Spleen (tissue), 11 donors: ENCODE results near the gene GSTP1. TPM values are rescaled to one million over a fixed set of nuclear protein-coding genes. Genes with fewer than 3 reads are reported as not detected.
"Not testable (repeated sequence)": the region's sequence is repeated elsewhere in the genome, so short reads cannot be mapped to it uniquely, and the experiment has no call there.

Experiments
- DNase-seq: peaks from one replicate; pipeline ENCODE4 v3.0.0-alpha.2; 2020
- H3K27ac ChIP-seq, 8 donors: fragments of 200-600 bp; sonication (generic) in 7 of 8; 1 replicate in 4 of 8; 2 replicates in 4 of 8; pipeline versions ENCODE4 v1.5.0 to v1.8.0; 2016 to 2021; ENCODE audit warnings: inconsistent platforms in 4 of 8, mild to moderate bottlenecking in 4 of 8, moderate library complexity in 1 of 8
- H3K27me3 ChIP-seq, 7 donors: fragments of 200-600 bp; sonication (generic) in 6 of 7; replicated peaks in 1 of 7; 1 replicate in 4 of 7; 2 replicates in 3 of 7; pipeline versions ENCODE4 v1.5.0 to v1.8.0; 2016 to 2021; ENCODE audit warnings: inconsistent platforms in 3 of 7, mild to moderate bottlenecking in 1 of 7
- H3K36me3 ChIP-seq, 6 donors: fragments of 200-600 bp; sonication (generic) in 5 of 6; 1 replicate in 4 of 6; 2 replicates in 2 of 6; pipeline versions ENCODE4 v1.5.0 to v1.8.0; 2016 to 2021; ENCODE audit warnings: inconsistent platforms in 2 of 6
- H3K4me1 ChIP-seq, 6 donors: fragments of 200-600 bp; sonication (generic) in 5 of 6; 1 replicate in 3 of 6; 2 replicates in 3 of 6; pipeline versions ENCODE4 v1.5.0 to v1.8.0; 2016 to 2021; ENCODE audit warnings: inconsistent platforms in 3 of 6
- H3K4me3 ChIP-seq, 8 donors: fragments of 200-600 bp; sonication (generic) in 7 of 8; 1 replicate in 4 of 8; 2 replicates in 4 of 8; pipeline versions ENCODE4 v1.5.0 to v1.8.0; 2016 to 2021; ENCODE audit warnings: inconsistent platforms in 4 of 8, mild to moderate bottlenecking in 4 of 8, moderate library complexity in 2 of 8
- H3K9me3 ChIP-seq, 8 donors: fragments of 200-600 bp; sonication (generic) in 7 of 8; 1 replicate in 4 of 8; 2 replicates in 4 of 8; pipeline versions ENCODE4 v1.5.0 to v1.8.0; 2016 to 2021; ENCODE audit warnings: inconsistent platforms in 4 of 8
- POLR2A ChIP-seq, 3 donors: fragments of 450-650 bp; IDR thresholded peaks; one replicate each; pipeline ENCODE4 v1.5.1; 2017; ENCODE audit warnings: antibody characterized with exemption in 3 of 3, mild to moderate bottlenecking in 1 of 3
- POLR2AphosphoS5 ChIP-seq, 3 donors: sonication (generic); formaldehyde crosslinking; IDR thresholded peaks; one replicate each; pipeline ENCODE4 v1.5.1; 2017; ENCODE audit warnings: antibody characterized with exemption in 3 of 3
- WGBS, 5 donors: extraction: QIAGEN DNeasy Blood & Tissue Kit in 3 of 5; methylation state at CpG; one replicate each; pipeline versions ENCODE4 v1.1.5 to v1.1.7; 2013 to 2018; 5-methylcytosine and 5-hydroxymethylcytosine counted together
- intact Hi-C: fragments of 100-400 bp; cut with DNase I; formaldehyde crosslinking; loops from one replicate; pipeline ENCODE4 v1.15.0; 2023; ENCODE audit warnings: low total_unique reads
- polyA plus RNA-seq, 3 donors: library from polyadenylated mRNA; stranded (reverse); fragments of 200-250 nt; gene quantifications; one replicate each; pipeline ENCODE4 v1.2.1, GENCODE V29; 2013
- total RNA-seq, 7 donors: library from RNA; depleted of rRNA in 3 of 7; stranded (reverse); fragments of >200 nt in 3 of 7; fragmentation: NEBNext Ultra II Directional in 4 of 7; extraction: Animal tissue kit (Norgen Biotek cat#: 25700) in 4 of 7; gene quantifications; one replicate each; pipeline versions ENCODE4 v1.1.0 to v1.2.1, GENCODE V29; 2016 to 2021
- TF ChIP-seq, protein P1 (sequence below), 11 experiments: fragments of 200-600 bp in 7 of 11; fragments of 450-650 bp in 4 of 11; sonication (generic) in 4 of 11; IDR thresholded peaks in 8 of 11; conservative IDR thresholded peaks in 3 of 11; 1 replicate in 7 of 11; 2 replicates in 4 of 11; pipeline versions ENCODE4 v1.4.0 to v1.8.0; 2016 to 2021; ENCODE audit warnings: antibody characterized with exemption in 11 of 11, inconsistent platforms in 4 of 11, mild to moderate bottlenecking in 1 of 11
- donor health status: healthy with polysubstance abuse.
- donor health status: DM: no; HTN: no; CAD: no; lungs with moderate emphysema.
- donor health status: DM: no; HTN: no; CAD: no.
- donor health status: Bipolar disorder and iron deficiency.
- donor health status: healthy.
- donor health status: DM: no; HTN: no; CAD: no.
- donor health status: DM: yes; HTN: yes; CAD: no.

Gene GSTP1
- total and polyA plus RNA-seq, 10 donors = 211 to 399 (median 296) TPM

DNA sequence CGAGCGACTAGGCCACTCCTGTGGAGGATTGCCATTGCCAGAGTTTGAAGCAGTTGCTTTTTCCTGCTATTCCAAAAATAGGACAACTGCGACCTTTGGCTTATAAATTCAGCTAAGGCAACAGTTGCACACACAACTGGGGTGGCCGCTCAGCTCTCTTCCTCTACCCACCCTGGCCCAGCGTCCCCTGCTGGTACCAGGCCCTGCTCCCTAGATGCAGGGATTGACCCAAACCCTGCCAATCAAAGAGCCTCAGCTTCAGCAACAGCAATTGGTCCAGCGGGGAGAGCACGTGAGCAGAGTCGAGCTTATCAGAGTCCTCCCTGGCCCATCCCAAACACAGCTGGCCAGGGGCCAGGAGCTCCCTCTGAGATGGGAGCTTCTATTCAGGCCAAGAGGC is 38.3 kb upstream of the GSTP1 start:
- intact Hi-C loops = no loop called here
- WGBS, 5 donors = 57 to 77% (median 70%) methylated on average over 6 to 8 of the region's 8 CpGs
- Histone ChIP-seq H3K9me3 (peaks cover 0 to under 1% (median 0%) of the 10 kb centered on the region in 8 donors), H3K36me3 (no peaks in the 10 kb centered on the region), H3K27ac (peak overlapping the region in 1 of 8 donors; percentile 26), H3K4me1 (peaks cover 0 to 13% (median 4%) of the 10 kb centered on the region in 6 donors), H3K4me3 (no peak overlapping the region), H3K27me3 (peaks cover 0 to 3% (median 0%) of the 10 kb centered on the region in 7 donors)
- no peak for DNase-seq
- TF ChIP-seq POLR2A (IDR thresholded peaks at IDR 0.05) (no peak), POLR2AphosphoS5 (IDR thresholded peaks at IDR 0.05) (no peak)
- TF ChIP-seq, protein P1, sequence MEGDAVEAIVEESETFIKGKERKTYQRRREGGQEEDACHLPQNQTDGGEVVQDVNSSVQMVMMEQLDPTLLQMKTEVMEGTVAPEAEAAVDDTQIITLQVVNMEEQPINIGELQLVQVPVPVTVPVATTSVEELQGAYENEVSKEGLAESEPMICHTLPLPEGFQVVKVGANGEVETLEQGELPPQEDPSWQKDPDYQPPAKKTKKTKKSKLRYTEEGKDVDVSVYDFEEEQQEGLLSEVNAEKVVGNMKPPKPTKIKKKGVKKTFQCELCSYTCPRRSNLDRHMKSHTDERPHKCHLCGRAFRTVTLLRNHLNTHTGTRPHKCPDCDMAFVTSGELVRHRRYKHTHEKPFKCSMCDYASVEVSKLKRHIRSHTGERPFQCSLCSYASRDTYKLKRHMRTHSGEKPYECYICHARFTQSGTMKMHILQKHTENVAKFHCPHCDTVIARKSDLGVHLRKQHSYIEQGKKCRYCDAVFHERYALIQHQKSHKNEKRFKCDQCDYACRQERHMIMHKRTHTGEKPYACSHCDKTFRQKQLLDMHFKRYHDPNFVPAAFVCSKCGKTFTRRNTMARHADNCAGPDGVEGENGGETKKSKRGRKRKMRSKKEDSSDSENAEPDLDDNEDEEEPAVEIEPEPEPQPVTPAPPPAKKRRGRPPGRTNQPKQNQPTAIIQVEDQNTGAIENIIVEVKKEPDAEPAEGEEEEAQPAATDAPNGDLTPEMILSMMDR (IDR thresholded peaks at IDR 0.05 in 8 of 11, conservative IDR thresholded peaks at IDR 0.05 in 3 of 11) = no peak

DNA sequence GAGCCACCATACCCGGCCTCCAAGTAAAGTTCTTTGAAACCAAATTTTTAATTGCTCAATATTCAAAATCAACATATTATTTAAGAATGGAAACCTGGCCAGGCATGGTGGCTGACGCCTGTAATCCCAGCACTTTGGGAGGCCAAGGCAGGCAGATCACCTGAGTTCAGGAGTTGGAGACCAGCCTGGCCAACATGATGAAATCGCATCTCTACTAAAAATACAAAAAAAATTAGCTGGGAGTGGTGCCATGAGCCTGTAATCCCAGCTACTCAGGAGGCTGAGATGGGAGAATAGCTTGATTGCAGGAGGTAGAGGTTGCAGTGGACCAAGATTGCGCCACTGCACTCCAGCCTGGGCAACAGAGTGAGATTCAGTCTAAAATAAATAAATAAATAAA is 35.5 kb upstream of the GSTP1 start:
- H3K4me3 ChIP-seq, H3K27me3 ChIP-seq, H3K36me3 ChIP-seq, H3K27ac ChIP-seq, intact Hi-C loops, DNase-seq: not testable (repeated sequence)
- peaks cover 0 to 13% (median 4%) of the 10 kb centered on the region in 6 donors for H3K4me1 ChIP-seq
- 84 to 93% (median 89%) methylated on average over 4 of the region's 4 CpGs for WGBS, 5 donors
- peaks cover 0 to 20% (median 12%) of the 10 kb centered on the region in 8 donors for H3K9me3 ChIP-seq

DNA sequence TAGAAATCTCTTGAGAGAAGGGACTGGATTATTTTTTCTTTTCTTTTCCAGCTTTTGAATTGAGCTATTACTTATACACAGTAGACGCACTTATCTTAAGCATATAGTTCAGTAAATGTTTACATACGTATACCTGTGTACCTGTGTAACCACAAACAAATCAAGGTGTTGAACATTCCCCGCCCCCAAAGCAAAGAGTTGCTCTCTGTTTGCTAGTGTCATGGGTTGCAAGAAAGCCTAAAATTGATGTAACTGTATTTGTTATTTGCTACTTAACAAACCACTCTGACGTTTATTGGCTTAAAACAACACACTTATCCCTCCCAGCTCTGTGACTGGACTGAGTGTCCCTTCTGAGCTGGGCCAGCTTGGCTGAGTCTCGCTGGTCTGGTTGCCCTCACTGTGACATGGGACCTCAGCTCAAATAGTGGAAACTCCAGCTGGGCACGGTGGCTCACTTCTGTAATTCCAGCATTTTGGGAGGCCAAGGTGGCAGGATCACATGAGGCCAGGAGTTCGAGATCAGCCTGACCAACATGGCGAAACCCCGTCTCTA is 35.0 kb upstream of the GSTP1 start:
- TF ChIP-seq POLR2A (IDR thresholded peaks at IDR 0.05) = no peak
- TF ChIP-seq, protein P1 (IDR thresholded peaks at IDR 0.05 in 8 of 11, conservative IDR thresholded peaks at IDR 0.05 in 3 of 11) = no peak
- no peak for TF ChIP-seq POLR2AphosphoS5 (IDR thresholded peaks at IDR 0.05)
- Histone ChIP-seq H3K27me3 (peaks cover 0 to 3% (median 0%) of the 10 kb centered on the region in 7 donors), H3K4me3 (no peak overlapping the region), H3K9me3 (peaks cover 0 to 20% (median 12%) of the 10 kb centered on the region in 8 donors), H3K4me1 (peaks cover 0 to 13% (median 4%) of the 10 kb centered on the region in 6 donors), H3K27ac (no peak overlapping the region), H3K36me3 (no peaks in the 10 kb centered on the region)
- DNase-seq = no peak
- 87 to 93% (median 89%) methylated on average over 9 of the region's 9 CpGs for WGBS, 5 donors
- intact Hi-C loops = no loop called here

DNA sequence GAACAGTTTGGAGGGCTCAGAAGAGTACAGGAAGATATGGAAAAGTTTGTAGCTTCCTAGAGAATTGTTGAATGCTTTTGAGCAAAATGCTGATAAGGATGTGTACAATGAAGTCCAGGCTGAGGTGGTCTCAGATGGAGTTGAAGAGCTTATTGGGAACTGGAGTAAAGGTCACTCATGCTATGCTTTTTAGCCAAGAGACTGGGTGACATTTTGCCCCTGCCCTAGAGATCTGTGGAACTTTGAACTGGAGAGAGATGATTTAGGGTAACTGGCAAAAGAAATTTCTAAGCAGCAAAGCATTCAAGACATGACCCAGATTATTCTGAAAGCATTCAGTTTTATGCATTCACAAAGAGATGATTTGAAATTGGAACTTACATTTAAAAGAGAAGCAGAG is 32.5 kb upstream of the GSTP1 start:
- Histone ChIP-seq H3K27me3 (no peaks in the 10 kb centered on the region), H3K9me3 (peaks cover 0 to 20% (median 12%) of the 10 kb centered on the region in 8 donors), H3K36me3 (no peaks in the 10 kb centered on the region), H3K27ac (no peak overlapping the region), H3K4me1 (no peaks in the 10 kb centered on the region), H3K4me3 (no peak overlapping the region)
- TF ChIP-seq POLR2A (IDR thresholded peaks at IDR 0.05) (no peak), POLR2AphosphoS5 (IDR thresholded peaks at IDR 0.05) (no peak)
- TF ChIP-seq, protein P1 (IDR thresholded peaks at IDR 0.05 in 8 of 11, conservative IDR thresholded peaks at IDR 0.05 in 3 of 11) = no peak
- no peak for DNase-seq
- intact Hi-C loops = no loop called here

DNA sequence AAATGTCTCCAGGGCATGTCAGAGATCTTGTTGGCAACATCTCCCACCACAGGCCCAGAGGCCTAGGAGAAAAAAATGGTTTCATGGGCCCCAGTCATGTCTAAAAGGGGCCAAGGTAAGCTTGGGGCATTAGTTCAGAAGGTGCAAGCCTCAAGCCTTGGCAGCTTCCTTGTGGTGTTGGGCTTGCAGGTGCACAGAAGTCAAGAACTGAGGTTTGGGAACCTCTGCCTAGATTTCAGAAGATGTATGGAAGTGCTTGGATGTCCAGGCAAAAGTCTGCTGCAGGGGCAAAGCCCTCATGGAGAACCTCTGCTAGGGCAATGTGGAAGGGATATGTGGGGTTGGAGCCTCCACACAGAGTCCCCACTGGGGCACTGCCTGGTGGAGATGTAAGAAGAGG is 31.9 kb upstream of the GSTP1 start:
- DNase-seq, H3K27ac ChIP-seq, H3K4me1 ChIP-seq, intact Hi-C loops, H3K4me3 ChIP-seq, H3K36me3 ChIP-seq, H3K27me3 ChIP-seq: not testable (repeated sequence)
- H3K9me3 ChIP-seq = peaks cover 0 to 20% (median 12%) of the 10 kb centered on the region in 8 donors
